NCI-H1694 treated with DMSO at 0.1 percent for 48 hours (cell line): ENCODE measurements around the gene POU3F1.
"Not testable (repeated sequence)": the region's sequence is repeated elsewhere in the genome, so short reads cannot be mapped to it uniquely, and the experiment has no call there.

Experiments
- DNase-seq: peaks from one replicate; lab custom pipeline; 2025; lab: John Stamatoyannopoulos, UW

The POU3F1 gene

DNA sequence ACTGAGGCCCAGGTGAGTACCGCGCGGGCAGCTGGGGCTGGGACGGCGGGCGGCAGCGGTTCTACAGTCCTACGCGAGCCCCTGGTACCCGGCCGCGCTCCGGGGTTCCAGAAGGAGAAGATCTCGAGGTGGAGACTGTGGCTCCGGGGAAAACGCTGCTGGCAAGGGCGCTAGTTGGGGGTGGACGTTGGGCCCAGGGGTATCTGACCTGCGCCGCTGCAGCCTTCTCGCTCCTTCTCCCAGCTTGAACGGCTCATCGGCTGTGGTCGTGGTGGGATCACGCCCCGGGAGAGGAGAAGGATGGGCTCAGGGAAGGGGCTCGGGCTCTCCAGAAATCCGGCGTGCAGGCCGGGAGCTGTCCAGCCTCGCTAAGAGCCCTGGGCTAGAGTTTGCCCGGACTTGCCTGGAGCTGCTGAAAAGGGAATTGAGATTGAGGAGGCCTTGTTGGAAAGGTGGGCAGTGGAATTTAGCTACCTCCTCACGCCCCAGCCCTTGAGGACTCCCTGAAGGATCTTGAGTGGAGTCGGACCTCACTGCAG is 1.1 kb upstream of the POU3F1 start:
- DNase-seq = no peak

DNA sequence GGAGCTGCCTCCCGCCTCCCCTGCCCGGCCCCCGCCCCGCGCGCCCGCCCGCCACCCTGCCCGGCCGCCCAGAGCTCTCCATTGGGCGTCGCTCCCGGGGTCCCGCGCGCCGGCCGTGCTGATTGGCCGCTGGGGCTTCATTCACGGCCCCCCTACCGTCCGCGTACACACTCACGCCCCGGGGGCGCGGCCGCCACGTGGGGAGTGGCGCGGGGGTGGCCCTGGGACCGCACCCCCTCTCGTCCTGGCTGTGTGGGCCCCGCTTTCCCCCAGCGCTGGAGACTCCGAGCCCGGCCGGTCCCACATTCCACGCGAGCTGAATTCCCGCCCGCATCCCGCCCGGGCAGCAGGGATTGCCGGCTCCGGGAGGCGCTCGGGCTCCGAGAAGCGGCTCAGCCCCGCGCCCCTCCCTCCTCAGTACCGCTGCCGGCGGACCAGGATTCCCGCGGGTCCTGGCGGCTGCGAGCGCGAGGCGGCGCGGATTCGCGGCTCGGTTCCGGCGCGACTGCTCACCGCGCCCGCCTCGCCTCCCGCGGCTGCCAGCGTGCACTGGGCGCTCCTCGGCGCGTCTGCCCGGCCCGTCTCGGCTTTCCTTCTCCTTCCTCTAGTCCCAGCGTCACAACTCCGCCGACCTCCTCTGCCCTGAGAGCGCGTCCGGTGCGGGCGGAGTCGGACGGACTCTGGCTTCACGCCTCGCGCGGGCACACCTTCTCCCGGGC is 450 bp upstream of the POU3F1 start:
- peak; percentile 47 for DNase-seq

DNA sequence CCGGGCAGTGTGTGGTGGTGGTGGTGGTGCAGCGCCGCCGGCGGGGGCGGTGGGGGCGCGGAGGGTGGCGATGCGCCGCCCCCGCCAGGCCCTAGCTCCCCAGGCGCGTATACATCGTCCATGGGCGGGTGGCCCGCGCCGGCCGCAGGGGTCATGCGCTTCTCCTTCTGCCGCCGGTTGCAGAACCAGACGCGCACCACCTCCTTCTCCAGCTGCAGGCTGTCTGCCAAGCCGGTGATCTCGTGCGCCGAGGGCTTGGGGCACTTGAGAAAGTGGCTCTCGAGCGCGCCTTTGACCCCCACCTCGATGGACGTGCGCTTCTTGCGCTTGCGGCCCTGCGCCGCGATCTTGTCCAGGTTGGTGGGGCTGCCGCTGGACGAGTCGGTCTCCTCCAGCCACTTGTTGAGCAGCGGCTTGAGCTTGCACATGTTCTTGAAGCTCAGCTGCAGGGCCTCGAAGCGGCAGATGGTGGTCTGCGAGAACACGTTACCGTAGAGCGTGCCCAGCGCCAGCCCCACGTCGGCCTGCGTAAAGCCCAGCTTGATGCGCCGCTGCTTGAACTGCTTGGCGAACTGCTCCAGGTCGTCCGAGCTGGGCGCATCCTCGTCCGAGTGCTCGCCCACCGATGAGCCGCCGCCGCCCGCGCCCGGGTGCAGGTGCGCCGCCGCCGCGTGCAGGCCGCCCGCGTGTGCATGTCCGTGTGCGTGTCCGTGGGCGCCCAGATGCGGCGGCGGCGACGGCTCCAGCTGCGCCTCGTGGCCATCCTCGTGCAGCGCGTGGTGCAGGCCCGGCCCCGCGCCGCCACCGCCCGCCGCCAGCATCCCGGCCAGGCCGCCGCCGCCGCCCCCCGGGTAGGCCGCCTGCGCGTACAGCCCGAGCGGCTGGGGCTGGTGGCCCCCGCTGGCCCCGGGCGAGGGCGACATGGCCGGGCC is 926 bp downstream of the POU3F1 start:
- DNase-seq = no peak

DNA sequence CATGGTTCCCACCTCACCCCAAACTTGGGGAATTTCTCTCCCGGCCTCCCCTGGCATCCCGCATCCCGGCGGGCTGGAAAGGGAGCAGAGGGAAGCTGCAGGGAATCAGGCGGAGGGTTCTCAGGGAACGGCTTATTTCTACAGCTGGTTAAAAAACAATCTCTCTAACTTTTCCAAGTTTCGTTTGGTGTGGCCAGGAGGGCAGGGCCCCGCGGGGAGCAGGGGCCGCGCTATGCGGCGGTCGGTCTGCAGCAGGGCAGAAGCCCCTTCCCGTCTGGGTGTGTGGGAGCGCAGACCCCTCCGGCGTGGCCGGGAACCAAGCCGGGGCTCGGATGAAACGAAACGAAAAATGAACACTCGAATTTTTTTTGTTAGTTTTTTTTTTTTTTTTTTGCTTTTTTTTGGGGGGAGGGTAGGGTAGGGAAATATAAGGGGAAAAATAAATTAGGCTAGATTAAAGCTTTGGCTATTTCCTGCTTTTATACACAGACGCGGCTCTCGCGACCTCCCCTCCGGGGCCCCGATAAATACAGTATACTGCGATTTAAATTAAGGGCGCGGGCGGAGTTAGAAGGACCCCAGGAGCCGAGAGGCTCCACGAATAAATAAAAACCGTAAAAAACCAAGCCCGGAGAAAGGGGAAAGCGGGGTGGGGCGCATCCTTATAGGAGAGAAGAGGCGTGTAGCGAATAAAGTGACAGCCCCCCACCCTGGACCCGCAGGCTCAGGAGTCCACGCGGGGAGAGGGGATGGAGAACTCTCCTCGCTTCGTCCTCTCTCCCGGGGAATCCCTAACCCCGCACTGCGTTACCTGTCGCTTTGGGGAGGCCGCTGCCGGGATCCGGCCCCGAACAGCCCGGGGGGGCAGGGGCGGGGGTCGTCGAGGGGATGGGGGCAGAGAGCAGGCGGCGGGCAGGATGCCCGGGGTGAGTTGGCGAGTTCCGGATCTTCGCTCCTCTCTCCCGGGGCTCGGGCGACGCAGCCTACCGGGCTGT is 2.1 kb downstream of the POU3F1 start:
- DNase-seq = no peak

DNA sequence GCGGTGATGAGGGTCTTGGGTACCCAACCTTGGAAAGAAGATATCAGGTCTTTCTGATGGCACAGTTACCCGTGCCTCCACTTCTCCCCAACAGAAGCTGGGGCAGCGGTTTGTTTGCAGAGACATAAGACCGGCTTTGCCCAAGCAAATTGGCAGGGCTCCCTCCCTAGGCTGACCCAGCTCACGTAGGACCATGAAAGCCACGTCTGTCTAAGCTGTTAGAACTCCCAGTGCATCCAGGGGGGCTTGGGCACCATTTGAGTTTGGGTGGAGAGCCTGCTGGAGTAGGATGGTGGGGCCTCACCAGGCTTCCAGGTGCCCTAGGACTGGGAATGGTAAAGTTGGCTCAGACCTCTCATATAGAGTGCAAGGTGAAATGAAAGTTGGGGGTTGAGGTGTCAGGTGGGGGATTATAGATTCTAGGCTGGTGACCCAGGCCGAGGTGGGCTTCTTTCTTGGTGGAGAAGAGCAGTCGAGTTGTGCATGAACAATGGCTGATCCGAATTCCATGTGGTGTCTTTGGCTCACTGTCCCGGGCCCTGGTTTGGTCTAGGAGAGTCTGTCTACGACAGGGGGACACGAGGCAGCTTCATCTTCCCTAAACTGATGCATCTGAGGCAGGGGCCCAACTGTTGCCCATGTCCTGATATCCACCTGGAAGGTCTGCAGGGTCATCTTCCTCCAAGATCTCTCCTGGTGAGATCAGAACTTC is 3.4 kb downstream of the POU3F1 start:
- DNase-seq = no peak

DNA sequence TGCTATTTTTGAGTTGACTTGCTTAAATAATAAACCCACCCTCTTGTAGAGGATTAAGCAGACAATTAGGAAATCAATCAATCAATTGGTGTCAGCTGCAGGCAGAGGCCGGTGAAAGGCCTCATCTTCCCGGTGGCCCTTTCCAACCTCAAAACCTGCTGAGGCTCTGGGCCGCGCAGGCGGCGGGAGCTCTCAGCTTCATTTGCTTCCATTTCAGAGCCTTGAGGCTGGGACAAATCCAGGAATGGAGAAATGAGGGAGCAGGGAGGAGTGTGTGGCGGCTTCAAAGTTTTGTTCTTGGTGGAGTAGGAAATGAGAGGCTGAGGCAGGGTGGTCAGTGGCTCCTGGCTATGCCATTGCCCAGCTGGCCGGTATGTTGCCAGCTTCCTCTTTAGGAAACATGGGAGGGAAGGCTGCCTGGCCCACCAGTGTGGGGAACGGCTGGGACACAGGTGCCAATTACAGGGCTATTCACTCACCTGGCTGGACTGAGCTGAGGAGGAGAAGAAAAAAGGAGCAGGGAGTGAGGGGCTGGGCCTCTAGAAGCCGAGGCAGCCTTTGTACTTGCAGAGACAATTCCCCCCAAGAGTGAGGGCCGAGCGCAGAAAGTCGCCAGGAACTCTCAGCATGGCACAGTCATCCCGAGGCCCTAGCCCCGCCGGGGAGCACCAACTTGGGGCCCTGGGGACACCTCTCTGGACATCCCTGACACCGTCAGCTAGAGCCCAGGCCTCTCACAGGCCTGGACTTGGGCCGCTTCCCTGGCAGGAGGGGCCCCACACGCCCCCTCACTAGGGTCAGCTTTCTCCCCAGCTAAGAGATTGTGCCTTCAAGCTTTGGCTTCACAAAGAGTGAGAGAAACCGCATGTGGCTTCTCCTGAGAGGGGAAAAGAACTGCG is 4.4 kb downstream of the POU3F1 start:
- DNase-seq = no peak

DNA sequence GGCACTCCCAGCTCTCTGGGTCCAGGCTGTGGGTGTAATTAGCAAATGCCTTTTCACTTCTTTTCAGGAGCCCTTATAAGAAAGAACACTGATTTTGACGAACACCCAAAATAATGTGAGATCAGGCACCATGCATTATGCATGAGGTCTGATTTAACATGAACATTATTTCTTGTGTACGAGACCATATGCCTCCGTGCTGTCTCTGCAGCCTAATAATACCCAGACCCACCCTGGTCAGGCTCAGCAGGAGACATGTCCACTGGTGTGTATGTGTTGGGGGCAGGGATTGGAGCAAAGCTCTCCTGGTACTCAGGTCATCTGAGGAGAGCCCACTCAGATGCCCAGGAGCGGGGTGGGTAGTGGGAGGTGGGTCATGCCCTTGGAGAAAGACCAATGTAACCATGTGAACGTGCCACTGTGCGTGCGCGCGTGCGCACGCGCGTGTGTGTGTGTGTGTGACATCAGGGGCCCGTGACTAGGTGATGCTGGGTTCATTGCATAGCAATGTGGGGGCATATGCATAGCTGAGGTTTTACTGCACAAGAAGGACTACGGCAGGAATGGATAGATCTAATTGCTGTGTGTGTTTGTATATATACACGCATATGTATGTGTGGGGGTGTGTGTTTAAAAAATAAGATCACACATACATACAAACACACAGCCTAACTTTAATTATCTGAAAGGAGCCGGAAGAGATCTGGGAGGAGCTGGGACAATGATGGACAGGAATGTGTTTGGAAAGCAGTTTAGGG is 7.1 kb downstream of the POU3F1 start:
- DNase-seq = no peak

DNA sequence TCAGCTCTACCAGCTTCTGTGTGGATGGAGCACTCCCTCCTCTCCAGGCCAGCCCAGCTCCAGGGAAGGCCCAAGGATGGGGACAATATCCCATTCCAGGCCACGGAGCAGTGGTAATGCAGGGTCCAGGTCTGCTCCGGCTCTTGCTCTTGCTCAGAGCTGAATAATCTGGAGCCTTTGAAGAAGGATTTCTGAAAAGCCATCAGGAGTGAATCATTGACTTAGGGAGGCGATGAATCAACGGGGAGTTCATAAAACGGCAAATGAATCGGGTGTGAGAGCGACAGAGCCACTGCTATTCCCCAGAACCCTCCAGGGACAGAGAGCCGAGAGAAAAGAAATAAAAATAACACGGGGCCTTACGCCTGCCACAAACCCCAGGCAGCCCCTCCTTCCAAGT is 7.7 kb downstream of the POU3F1 start:
- no peak for DNase-seq

DNA sequence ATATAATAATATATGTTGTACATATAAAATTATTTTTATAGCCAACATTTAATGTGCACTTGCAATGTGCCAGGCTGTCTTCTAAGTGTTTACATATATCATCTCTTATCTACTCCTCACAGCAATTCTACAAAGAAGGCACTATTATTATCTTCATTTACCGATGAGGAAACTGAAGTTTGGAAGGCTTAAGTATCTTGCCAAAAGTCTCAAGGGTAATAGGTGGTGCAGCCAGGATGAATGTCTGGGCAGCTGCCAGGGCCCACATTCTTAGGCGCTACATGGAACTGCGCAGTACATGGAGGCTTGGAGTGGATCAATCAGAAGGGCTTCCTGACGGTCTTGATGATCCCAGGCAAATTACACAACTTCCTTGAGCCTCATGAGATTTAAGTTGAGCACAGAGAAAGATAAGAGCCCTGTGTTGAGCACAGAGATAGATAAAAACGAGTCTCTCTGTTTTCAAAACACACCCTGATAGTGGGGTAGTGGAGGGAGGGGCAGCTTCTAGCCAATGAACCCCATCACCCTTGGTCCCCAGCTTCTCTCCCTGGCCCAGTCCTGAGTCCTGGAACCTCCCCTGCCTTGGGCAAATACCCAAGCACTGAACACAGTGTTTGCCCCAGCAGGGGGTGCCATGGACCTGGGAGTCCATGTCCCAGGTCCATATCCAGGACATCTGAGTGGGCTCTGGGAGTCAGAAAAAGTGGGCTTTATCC is 9.2 kb downstream of the POU3F1 start:
- DNase-seq = no peak

DNA sequence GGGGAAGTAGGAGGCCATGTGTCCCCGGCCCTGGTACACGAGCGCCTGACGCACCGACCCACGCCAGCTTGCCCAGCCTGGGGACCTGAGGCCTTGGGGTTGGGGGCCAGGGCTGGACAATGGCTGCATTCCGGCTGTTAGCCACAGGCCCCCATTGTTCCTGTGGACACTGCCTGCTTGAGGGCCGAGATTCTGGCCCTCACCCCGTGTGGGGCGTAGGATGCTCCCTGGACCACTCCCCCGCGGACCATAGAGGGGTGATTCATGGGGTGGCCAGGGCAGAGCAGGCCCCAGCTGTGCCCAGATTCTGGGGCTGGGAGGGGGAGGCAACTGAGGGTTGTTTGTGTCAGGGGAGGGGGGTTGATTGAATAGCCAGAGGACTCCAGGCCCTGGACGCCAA is 11.7 kb downstream of the POU3F1 start:
- DNase-seq = no peak

DNA sequence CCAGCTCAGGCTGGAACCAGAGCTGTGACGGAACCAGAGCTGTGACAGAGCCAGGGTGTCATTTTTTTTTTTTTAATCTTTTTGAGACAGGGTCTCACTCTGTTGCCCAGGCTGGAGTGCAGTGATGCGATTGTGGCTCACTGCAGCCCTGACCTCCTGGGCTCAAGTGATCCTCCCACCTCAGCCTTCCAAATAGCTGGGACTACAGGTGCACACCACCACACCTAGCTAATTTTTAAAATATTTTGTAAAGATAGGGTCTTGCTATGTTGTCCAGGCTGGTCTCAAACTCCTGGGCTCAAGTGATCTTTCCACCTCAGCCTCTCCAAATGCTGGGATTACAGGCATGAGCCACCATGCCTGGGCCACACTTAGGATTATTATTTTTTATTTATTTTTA is 13.6 kb downstream of the POU3F1 start:
- not testable (repeated sequence) for DNase-seq

DNA sequence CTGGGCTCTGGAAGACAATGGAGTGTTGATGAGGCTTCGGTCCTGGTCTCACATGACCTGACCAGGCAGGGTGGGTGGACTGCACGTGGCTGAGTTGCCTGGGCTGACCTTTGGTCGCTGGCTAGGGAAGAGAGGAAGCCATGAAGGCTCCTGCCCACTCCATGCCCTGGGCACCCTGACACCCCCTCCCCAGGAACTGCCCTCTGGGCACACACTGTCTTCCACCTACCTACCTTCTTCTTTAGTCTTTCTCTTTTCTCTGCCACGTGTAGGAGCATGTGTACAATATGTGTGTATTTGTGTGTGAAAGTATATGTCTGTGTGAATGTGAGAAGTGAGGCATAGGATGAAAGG is 15.1 kb downstream of the POU3F1 start:
- DNase-seq = no peak

DNA sequence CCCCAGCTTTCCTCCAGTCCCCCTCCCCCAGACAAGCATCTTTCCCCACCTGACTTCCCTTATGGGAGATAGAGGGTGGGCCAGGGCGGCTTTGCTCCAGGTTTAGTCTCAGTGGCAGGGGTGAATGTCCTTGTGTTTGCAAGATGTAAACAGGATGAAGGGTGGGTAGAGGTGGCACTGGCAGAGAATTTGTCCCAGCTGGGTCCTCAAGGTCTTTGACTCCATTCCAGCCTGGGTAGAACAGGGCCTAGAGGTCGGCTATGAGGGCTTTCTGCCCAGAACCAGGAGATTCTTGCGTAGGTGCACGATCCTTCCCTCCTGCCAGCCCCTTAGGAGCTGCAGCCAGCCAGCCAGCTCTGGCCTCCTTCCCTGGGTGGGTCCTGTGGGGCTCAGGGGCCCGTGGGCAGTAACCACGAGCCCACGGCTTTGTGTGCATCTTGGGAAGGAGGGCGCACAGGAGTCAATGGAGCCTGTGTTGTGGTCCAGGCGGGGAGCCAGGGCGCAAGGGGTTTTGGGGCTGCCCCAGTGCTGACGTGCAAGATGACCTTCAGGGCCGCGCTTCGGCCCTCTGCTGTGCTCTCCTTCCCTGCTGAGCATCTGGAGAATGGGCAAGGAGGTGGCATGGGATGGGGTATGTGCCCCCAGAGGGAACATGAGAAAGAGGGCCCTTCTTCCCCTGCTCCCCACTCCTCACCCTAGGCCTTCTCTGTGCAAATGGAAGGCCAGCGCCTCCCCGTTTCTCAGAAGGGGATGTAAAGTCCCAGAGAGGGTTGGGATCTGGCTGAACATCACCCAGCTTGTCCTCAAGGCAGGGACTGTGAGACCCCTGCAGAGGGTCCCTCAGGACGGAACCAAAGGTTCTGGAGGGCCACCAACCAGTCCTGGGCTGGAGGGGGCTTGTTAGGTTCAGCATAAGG is 15.7 kb downstream of the POU3F1 start:
- no peak for DNase-seq

DNA sequence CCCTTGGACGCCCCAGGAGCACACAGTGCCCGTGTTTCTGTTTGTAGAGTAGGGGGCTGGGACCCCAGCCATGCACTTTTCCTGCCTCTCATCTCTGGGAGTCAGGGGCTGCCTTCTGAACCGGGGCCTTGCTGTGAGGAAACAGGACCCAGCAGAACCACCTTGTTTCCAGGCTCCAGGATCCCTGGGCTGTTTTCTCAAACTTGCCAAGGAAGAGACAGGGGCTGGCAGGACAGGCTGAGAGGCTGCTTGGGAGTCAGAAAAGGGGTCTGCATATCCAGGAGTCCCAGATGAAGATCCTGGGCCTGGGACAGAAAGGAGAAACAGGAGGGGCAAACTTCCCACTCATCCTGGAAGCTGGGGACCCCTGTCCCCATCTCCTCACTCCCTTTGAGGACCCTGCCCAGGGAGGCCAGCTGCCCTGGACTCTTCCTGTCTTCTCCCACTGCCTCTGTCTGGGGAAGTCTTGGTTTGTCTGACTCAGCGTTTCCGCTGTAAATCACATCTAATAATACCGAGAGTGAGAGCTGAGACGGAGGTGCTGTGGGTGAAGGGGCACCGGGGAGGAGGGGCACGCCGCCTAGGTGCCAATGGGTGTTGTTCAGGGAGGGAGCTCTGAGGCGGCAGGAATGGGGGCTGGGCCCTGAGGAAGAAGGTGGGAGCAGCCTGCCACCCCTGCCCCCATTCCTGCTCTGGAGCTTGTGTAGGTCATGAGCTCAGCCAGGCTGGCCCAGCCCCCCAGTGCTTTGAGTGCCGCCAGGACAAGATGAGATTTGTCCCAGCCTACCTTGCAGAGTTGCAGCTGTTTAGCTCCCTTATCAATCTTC is 16.7 kb downstream of the POU3F1 start:
- DNase-seq = no peak

DNA sequence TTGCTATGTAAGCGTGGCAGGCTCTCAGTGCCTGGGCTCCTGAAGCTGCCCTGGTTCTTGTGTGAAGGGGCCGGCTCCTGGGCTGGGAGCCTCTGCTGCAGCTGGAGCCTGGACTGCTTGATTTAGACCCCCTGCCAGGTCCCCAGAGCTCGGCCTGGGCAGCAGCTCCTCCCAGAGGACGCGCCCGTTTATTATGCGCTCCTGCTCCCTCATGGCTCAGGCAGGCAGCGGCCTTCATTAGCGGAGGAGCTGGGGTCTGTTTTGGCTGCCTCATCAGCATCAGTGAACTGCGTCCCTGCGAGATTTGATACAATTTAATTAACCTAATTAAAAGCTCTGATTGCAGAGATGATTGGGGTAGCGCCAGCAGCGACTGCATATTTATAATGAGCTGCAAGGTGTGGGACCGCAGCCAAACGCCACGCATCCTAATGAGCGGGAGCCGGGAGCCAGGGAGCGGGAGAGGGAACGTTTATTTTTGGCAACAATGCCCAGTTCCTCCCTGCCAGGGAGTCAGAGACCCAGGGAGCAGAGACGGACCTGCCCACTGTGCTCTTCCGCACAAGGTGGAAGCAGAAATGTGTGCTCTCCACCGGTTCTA is 17.4 kb downstream of the POU3F1 start:
- DNase-seq = peak; percentile 60

DNA sequence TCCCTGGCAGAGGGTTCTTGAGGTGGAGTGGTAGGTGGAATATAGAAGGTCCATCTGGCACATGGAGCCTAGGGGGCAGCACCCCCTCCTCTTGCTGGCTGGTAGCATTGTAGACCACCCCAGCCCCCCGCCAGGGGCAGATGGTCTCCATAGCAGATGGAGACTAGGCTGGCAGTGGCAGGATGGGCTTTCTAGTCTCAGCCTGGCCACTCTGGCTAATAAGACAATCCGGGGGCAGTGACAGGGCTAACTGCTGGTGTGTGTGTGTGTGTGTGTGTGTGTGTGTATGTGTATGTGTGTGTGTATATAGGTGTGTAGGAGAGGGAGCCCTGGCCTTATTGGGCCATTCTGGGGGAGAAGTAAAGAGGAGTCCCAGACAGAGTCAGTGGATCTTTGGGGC is 17.9 kb downstream of the POU3F1 start:
- no peak for DNase-seq
